GM19397 (cell line): ENCODE results near the gene MTMR10.

ENCODE experiments used
- ATAC-seq: cut with Tn5 transposase; IDR thresholded peaks from one replicate; pipeline ENCODE4 v1.9.1; 2021; ENCODE audit warnings: mild to moderate bottlenecking, moderate library complexity; ENCODE audit not compliant: unreplicated experiment

MTMR10 gene

GRCh38 chr15:31013863-31014607 lies 22.6 kb upstream of the MTMR10 start:
- peak; percentile 89 for ATAC-seq

GRCh38 chr15:31012455-31012854 lies 21.0 kb upstream of the MTMR10 start:
- ATAC-seq = no peak

- ATAC-seq = no peak
These were observed 18.6 kb upstream of the MTMR10 start for GRCh38 chr15:31010036-31010435.

GRCh38 chr15:31005660-31006059 lies 14.2 kb upstream of the MTMR10 start:
- ATAC-seq = no peak

DNA sequence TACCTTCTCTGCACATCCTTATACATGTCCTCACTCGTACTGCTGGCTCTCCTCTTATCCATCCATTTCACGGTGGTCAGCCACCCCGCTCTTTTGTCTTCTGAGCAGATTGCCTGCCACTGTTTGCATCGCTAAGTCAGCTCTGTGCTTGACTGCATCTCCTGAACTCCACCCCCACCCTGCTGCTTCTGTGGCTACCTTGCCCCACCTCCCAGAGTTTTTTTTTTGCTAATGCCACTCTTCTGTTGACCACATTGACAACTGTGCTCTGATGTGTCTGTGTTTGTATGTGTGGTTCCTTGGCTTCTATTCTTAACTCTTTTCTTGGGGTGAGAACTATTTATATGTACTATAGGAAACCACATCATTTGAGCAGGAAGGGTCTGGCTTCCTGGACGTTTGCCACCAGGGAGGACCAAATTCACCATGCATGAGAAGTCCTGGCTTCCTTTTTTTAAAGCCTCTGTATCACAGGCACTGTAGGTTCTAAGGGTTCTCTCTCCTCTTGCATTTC lies 12.8 kb upstream of the MTMR10 start:
- peak; percentile 95 for ATAC-seq

GRCh38 chr15:31001702-31002101 lies 10.3 kb upstream of the MTMR10 start:
- ATAC-seq = no peak

DNA sequence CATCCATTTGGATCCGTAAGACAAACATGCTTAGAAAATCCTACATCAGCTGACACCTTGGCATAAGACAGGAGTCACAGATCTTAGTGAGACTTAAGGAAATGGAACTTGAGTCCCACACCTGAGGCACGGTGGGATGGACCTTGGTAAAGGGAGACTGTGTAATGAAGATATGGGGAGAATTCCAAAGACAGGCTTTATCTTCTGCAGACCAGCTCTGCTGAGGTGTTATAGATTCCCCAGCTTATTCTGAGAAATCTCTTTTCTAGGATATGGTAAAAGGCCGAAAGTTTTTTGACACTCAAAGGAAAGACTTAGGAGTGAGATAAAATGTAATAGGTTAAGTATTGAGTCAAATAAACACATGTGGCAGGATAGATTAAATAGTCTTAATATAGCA lies 8.3 kb upstream of the MTMR10 start:
- ATAC-seq = no peak

DNA sequence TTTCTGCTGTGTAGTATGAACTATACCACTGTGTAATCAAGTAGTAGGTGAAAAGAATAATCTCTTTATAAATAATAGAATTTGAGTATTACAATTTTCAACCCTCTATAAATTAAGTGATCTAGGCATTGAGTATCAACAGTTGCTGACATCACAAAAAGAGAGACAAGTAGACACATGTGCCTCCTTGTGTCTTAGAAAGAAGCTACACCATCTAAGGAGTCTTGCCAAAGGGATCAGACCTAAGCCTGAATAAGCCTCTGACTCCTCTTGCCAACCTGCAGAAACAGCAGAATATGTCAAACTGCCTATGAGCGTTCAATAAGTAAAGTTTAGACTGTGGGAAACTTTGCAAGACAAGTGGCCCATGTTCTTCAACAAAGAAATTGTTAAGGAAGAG lies 5.8 kb upstream of the MTMR10 start:
- no peak for ATAC-seq

DNA sequence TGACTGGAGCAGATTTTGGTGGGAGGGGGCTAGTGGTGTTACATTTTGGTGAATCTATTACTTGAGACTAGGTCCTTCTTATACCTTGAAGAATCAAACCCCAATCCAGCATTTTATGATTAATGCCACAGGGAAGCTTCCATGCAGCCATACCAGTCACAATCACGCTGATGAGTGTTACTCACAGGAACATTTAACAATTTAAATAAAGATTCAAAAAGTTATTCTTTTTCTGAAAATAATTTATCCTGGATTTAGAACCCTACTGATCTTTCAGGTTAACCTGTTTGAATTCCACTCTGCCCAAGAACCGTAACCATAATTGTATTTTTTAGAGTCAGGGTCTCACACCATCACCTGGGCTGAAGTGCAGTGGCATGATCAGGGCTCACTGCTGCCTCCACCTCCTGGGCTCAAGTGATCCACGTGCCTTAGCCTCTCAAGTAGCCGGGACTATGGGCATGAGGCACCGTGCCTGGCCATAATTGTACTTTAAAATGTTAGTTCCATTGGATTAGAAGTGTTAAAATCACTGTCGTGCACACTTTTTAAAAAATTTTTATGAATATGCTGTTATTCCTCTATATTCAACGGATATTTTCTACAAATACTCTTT lies 929 bp upstream of the MTMR10 start:
- ATAC-seq = no peak

- no peak for ATAC-seq
These were observed 778 bp downstream of the MTMR10 start for GRCh38 chr15:30990446-30991254.

DNA sequence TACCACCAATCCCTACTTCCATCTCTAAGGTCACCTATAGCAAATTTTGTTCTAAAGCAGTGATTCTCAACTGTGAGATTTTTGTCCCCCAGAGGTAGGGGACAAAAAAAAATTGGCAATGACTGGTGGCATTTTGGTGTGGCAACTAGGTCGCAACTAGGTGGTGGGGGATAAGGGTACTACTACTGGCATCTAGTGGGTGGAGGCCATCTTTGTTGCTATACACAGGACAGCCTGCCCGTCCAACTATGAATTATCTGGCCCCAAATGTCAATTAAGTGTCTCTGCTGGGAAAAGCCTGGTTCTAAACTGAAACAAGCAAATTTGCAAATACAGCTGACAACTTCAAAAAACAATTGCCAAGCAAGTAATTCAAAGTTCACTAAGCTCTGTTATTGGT lies 1.4 kb downstream of the MTMR10 start:
- ATAC-seq = no peak

- ATAC-seq = peak; percentile 13
These were observed 6.3 kb downstream of the MTMR10 start for GRCh38 chr15:30985081-30985531.

- peak; percentile 50 for ATAC-seq
These were observed 6.9 kb downstream of the MTMR10 start for GRCh38 chr15:30984542-30984941.

- no peak for ATAC-seq
These were observed 7.3 kb downstream of the MTMR10 start for GRCh38 chr15:30984118-30984517.

- no peak for ATAC-seq
These were observed 12.0 kb downstream of the MTMR10 start for GRCh38 chr15:30979457-30979856.

GRCh38 chr15:30978328-30978727 lies 13.1 kb downstream of the MTMR10 start:
- no peak for ATAC-seq

DNA sequence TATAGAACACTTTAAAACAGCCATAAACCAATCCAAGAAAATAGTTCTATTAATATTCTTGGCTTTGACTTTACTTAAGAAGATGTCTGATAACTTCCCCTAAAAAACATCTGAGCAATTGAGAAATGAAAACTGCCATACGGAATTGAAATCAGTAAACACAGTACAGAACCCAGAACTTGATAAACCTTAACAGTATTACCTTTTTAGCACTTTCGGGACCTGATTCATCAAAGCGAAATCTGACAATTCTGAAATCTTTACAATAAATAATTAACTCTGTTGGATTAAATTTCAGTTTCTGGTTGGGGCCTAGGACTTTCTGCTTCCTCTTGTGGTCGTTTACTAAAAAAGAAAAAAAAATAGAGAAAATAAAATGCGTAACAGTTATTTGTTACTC lies 17.3 kb downstream of the MTMR10 start:
- ATAC-seq = no peak

- no peak for ATAC-seq
These were observed 18.0 kb downstream of the MTMR10 start for GRCh38 chr15:30973379-30973778.

- ATAC-seq = no peak
These were observed 21.7 kb downstream of the MTMR10 start for GRCh38 chr15:30969724-30970123.

DNA sequence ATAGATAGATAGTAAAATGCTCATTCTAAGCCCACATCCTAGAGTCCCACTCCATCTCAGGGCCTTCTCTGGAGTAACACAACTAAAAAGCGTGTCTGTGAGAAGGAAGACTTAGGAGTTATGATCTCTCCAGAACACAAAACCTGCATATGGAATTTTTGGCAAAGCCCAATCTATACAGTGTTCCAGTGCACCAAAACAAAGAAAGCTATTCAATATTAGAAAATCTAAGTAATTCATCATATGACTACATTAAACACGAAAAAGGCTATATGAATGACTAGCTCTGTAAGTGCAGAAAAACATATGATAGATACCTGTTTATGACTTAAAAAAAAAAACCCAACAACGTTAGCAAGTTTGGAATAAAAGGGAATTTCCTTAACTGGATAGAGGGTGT lies 27.7 kb downstream of the MTMR10 start:
- no peak for ATAC-seq

- ATAC-seq = no peak
These were observed 28.8 kb downstream of the MTMR10 start for GRCh38 chr15:30962659-30963058.

DNA sequence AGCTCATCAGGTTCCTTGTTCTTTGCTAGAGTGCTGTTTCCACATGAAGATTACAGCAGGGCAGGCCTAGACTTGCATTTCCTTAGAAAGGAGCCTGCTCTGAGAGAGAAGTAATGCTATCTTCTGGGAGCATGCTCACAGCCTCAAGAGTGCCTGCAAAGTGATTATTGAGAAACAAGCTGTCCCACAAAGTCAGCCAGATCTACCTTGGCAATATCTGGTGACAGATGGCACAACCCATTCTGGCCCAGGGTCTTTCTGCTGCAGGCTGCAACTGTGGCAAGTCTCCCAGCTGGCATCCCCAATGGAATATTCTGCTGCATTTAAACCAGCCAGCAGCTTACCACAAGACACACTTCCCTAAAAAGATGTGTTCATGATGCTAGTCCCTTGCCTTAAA lies 29.3 kb downstream of the MTMR10 start:
- ATAC-seq = no peak
